Measurements from ENCODE around the gene PSD4.

PSD4 gene

GRCh38 chr2:113183264-113183663, 9.5 kb downstream of the PSD4 start:
- DNase-seq (ENCODE audit: low read depth in 1 of 2, low spot score in 1 of 2): no peak

- no peak for DNase-seq (ENCODE audit: low read depth in 1 of 2, low spot score in 1 of 2)
Measured at GRCh38 chr2:113183703-113184102, 9.9 kb downstream of the PSD4 start.

- no peak for DNase-seq (ENCODE audit: low read depth in 1 of 2, low spot score in 1 of 2)
Measured at GRCh38 chr2:113184531-113185230, 10.9 kb downstream of the PSD4 start.

GRCh38 chr2:113185664-113186432, 12.1 kb downstream of the PSD4 start:
- no peak for DNase-seq (ENCODE audit: low read depth in 1 of 2, low spot score in 1 of 2)

- no peak for DNase-seq (ENCODE audit: low read depth in 1 of 2, low spot score in 1 of 2)
Measured at GRCh38 chr2:113186433-113186796, 12.6 kb downstream of the PSD4 start.

- DNase-seq (ENCODE audit: low read depth in 1 of 2, low spot score in 1 of 2): no peak
Measured at GRCh38 chr2:113187771-113188170, 14.0 kb downstream of the PSD4 start.

GRCh38 chr2:113190871-113191270, 17.1 kb downstream of the PSD4 start:
- DNase-seq (ENCODE audit: low read depth in 1 of 2, low spot score in 1 of 2): no peak

GRCh38 chr2:113192459-113193100, 18.8 kb downstream of the PSD4 start:
- no peak for DNase-seq (ENCODE audit: low read depth in 1 of 2, low spot score in 1 of 2)

GRCh38 chr2:113195923-113196501, 22.2 kb downstream of the PSD4 start:
- no peak for DNase-seq (ENCODE audit: low read depth in 1 of 2, low spot score in 1 of 2)

GRCh38 chr2:113196839-113197238, 23.1 kb downstream of the PSD4 start:
- no peak for DNase-seq (ENCODE audit: low read depth in 1 of 2, low spot score in 1 of 2)

GRCh38 chr2:113197347-113198047, 23.7 kb downstream of the PSD4 start:
- DNase-seq (ENCODE audit: low read depth in 1 of 2, low spot score in 1 of 2): no peak

GRCh38 chr2:113198048-113198789, 24.4 kb downstream of the PSD4 start:
- DNase-seq (ENCODE audit: low read depth in 1 of 2, low spot score in 1 of 2): no peak

GRCh38 chr2:113198790-113199612, 25.2 kb downstream of the PSD4 start:
- DNase-seq (ENCODE audit: low read depth in 1 of 2, low spot score in 1 of 2): peak; percentile 72 to 73

GRCh38 chr2:113200236-113200635, 26.5 kb downstream of the PSD4 start:
- DNase-seq (ENCODE audit: low read depth in 1 of 2, low spot score in 1 of 2): no peak

- no peak for DNase-seq (ENCODE audit: low read depth in 1 of 2, low spot score in 1 of 2)
Measured at GRCh38 chr2:113200736-113201490, 27.1 kb downstream of the PSD4 start.

GRCh38 chr2:113201496-113202304, 27.9 kb downstream of the PSD4 start:
- no peak for DNase-seq (ENCODE audit: low read depth in 1 of 2, low spot score in 1 of 2)

GRCh38 chr2:113202305-113203216, 28.8 kb downstream of the PSD4 start:
- DNase-seq (ENCODE audit: low read depth in 1 of 2, low spot score in 1 of 2): no peak
